Measurements from ENCODE around the gene TMCO4.

Gene TMCO4

GRCh38 chr1:19682901-19683300, 116.8 kb downstream of the TMCO4 start:
- Histone ChIP-seq H3K4me3 (ENCODE audit: low read depth, low read length) (no peak overlapping the region), H3K9me3 (ENCODE audit: control insufficient read depth, insufficient read depth, low read length) (no peaks in the 10 kb centered on the region), H3K27ac (ENCODE audit: low read depth, low read length) (no peak overlapping the region), H3K9ac (ENCODE audit: low read depth, low read length) (no peak overlapping the region), H3K27me3 (ENCODE audit: control insufficient read depth, insufficient read depth, low read length) (no peaks in the 10 kb centered on the region), H3K4me1 (ENCODE audit: control insufficient read depth, insufficient read depth, low read length) (peaks cover 5% of the 10 kb centered on the region; the same call in 1 of the 2 replicates), H3K36me3 (ENCODE audit: control insufficient read depth, insufficient read depth, low read length) (no peaks in the 10 kb centered on the region)

DNA sequence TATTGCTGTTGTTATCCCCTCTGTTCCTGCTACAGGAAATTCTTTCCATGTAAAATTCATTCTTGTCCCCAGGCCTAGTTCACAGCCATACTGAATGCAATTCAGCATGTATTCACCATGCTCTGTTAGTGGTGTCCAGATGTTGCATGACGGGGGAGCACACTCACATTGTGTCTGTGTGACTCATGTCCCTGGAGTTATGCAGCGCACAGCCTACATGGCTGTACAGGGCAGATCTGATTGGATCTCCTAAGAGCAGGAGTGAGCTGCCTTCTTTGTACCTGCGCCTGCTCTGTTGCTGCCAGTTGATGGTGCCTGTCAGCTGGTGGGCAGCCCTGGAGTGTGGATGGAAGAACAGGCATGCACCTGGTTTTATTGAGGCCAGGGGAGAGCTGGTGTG, 117.5 kb downstream of the TMCO4 start:
- H3K9ac ChIP-seq (ENCODE audit: low read depth, low read length), result no peak overlapping the region
- H3K4me3 ChIP-seq (ENCODE audit: low read depth, low read length), result no peak overlapping the region
- H3K9me3 ChIP-seq (ENCODE audit: control insufficient read depth, insufficient read depth, low read length), result no peaks in the 10 kb centered on the region
- H3K27me3 ChIP-seq (ENCODE audit: control insufficient read depth, insufficient read depth, low read length), result no peaks in the 10 kb centered on the region
- H3K36me3 ChIP-seq (ENCODE audit: control insufficient read depth, insufficient read depth, low read length), result no peaks in the 10 kb centered on the region
- H3K27ac ChIP-seq (ENCODE audit: low read depth, low read length), result no peak overlapping the region
- H3K4me1 ChIP-seq (ENCODE audit: control insufficient read depth, insufficient read depth, low read length), result peaks cover 5% of the 10 kb centered on the region; the same call in 1 of the 2 replicates

DNA sequence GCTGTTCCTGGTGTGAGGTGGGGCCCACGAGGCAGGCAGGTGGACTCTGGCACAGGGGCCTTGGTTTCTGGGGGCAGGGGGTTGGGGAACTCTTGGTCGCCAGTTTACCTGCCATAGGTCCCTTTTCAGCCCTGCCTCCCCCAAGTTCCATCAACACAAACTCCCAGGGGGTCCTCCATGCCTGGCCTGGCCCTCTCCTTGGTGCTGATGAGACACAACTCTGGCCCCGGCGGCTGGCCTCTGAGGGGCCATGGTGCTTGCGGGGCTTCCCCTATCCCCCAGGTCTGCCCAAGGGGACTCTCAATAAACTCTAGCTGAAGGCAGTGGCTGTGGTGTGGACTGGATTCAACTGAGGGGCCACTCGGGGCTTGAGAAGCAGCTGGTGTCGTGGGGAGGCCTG, 119.1 kb downstream of the TMCO4 start:
- Histone ChIP-seq H3K4me1 (ENCODE audit: control insufficient read depth, insufficient read depth, low read length) (no peaks in the 10 kb centered on the region), H3K27me3 (ENCODE audit: control insufficient read depth, insufficient read depth, low read length) (peaks cover 3% of the 10 kb centered on the region; the same call in 1 of the 2 replicates), H3K36me3 (ENCODE audit: control insufficient read depth, insufficient read depth, low read length) (no peaks in the 10 kb centered on the region), H3K4me3 (ENCODE audit: low read depth, low read length) (no peak overlapping the region), H3K27ac (ENCODE audit: low read depth, low read length) (no peak overlapping the region), H3K9ac (ENCODE audit: low read depth, low read length) (no peak overlapping the region), H3K9me3 (ENCODE audit: control insufficient read depth, insufficient read depth, low read length) (no peaks in the 10 kb centered on the region)

GRCh38 chr1:19679691-19680090, 120.0 kb downstream of the TMCO4 start:
- Histone ChIP-seq H3K27me3 (ENCODE audit: control insufficient read depth, insufficient read depth, low read length) (peaks cover 12% of the 10 kb centered on the region), H3K9me3 (ENCODE audit: control insufficient read depth, insufficient read depth, low read length) (no peaks in the 10 kb centered on the region), H3K9ac (ENCODE audit: low read depth, low read length) (no peak overlapping the region), H3K27ac (ENCODE audit: low read depth, low read length) (no peak overlapping the region), H3K36me3 (ENCODE audit: control insufficient read depth, insufficient read depth, low read length) (no peaks in the 10 kb centered on the region), H3K4me3 (ENCODE audit: low read depth, low read length) (no peak overlapping the region), H3K4me1 (ENCODE audit: control insufficient read depth, insufficient read depth, low read length) (no peaks in the 10 kb centered on the region)

DNA sequence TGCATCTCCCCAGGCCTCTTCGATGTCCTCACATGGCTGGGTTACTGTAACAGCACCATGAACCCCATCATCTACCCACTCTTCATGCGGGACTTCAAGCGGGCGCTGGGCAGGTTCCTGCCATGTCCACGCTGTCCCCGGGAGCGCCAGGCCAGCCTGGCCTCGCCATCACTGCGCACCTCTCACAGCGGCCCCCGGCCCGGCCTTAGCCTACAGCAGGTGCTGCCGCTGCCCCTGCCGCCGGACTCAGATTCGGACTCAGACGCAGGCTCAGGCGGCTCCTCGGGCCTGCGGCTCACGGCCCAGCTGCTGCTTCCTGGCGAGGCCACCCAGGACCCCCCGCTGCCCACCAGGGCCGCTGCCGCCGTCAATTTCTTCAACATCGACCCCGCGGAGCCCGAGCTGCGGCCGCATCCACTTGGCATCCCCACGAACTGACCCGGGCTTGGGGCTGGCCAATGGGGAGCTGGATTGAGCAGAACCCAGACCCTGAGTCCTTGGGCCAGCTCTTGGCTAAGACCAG, 120.7 kb downstream of the TMCO4 start:
- Histone ChIP-seq H3K27ac (ENCODE audit: low read depth, low read length) (no peak overlapping the region), H3K4me3 (ENCODE audit: low read depth, low read length) (no peak overlapping the region), H3K9me3 (ENCODE audit: control insufficient read depth, insufficient read depth, low read length) (no peaks in the 10 kb centered on the region), H3K9ac (ENCODE audit: low read depth, low read length) (no peak overlapping the region), H3K27me3 (ENCODE audit: control insufficient read depth, insufficient read depth, low read length) (peaks cover 12% of the 10 kb centered on the region), H3K4me1 (ENCODE audit: control insufficient read depth, insufficient read depth, low read length) (no peaks in the 10 kb centered on the region), H3K36me3 (ENCODE audit: control insufficient read depth, insufficient read depth, low read length) (no peaks in the 10 kb centered on the region)

GRCh38 chr1:19678493-19678892, 121.2 kb downstream of the TMCO4 start:
- Histone ChIP-seq H3K27ac (ENCODE audit: low read depth, low read length) (no peak overlapping the region), H3K9ac (ENCODE audit: low read depth, low read length) (no peak overlapping the region), H3K9me3 (ENCODE audit: control insufficient read depth, insufficient read depth, low read length) (no peaks in the 10 kb centered on the region), H3K4me3 (ENCODE audit: low read depth, low read length) (no peak overlapping the region), H3K27me3 (ENCODE audit: control insufficient read depth, insufficient read depth, low read length) (peaks cover 12% of the 10 kb centered on the region), H3K4me1 (ENCODE audit: control insufficient read depth, insufficient read depth, low read length) (no peaks in the 10 kb centered on the region), H3K36me3 (ENCODE audit: control insufficient read depth, insufficient read depth, low read length) (no peaks in the 10 kb centered on the region)

- H3K9me3 ChIP-seq (ENCODE audit: control insufficient read depth, insufficient read depth, low read length), result no peaks in the 10 kb centered on the region
- no peak overlapping the region for H3K27ac ChIP-seq (ENCODE audit: low read depth, low read length)
These were observed 123.2 kb downstream of the TMCO4 start for GRCh38 chr1:19676438-19676922.

DNA sequence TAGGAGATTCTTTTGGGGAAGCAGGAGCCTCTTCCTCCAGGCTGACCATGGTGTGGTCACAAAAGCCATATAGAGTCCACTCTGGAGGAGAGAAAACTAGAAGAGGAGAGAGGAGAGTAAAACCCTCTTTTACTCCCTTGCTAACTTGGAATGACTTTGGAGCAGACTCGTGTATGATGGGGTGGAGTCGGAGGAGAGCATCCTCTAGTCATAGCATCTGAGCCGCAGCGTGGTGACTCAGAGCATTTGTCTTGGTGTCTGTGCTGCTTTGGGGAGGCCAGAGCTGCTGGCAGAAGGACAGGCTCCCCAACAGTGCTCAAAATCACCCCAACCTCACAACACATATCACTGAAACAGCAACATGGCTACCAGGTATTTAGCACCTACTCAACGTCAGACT, 123.9 kb downstream of the TMCO4 start:
- H3K27ac ChIP-seq (ENCODE audit: low read depth, low read length), result no peak overlapping the region
- H3K27me3 ChIP-seq (ENCODE audit: control insufficient read depth, insufficient read depth, low read length), result peaks cover 12% of the 10 kb centered on the region
- no peak overlapping the region for H3K9ac ChIP-seq (ENCODE audit: low read depth, low read length)
- no peaks in the 10 kb centered on the region for H3K36me3 ChIP-seq (ENCODE audit: control insufficient read depth, insufficient read depth, low read length)
- H3K4me1 ChIP-seq (ENCODE audit: control insufficient read depth, insufficient read depth, low read length), result no peaks in the 10 kb centered on the region
- H3K4me3 ChIP-seq (ENCODE audit: low read depth, low read length), result no peak overlapping the region
- no peaks in the 10 kb centered on the region for H3K9me3 ChIP-seq (ENCODE audit: control insufficient read depth, insufficient read depth, low read length)

More at GRCh38 chr1:19676438-19676922, 123.2 kb downstream of the TMCO4 start:
- no peak overlapping the region for H3K4me3 ChIP-seq (ENCODE audit: low read depth, low read length)
- no peaks in the 10 kb centered on the region for H3K36me3 ChIP-seq (ENCODE audit: control insufficient read depth, insufficient read depth, low read length)
- H3K4me1 ChIP-seq (ENCODE audit: control insufficient read depth, insufficient read depth, low read length), result no peaks in the 10 kb centered on the region
- peaks cover 12% of the 10 kb centered on the region for H3K27me3 ChIP-seq (ENCODE audit: control insufficient read depth, insufficient read depth, low read length)
- no peak overlapping the region for H3K9ac ChIP-seq (ENCODE audit: low read depth, low read length)

- no peaks in the 10 kb centered on the region for H3K4me1 ChIP-seq (ENCODE audit: control insufficient read depth, insufficient read depth, low read length)
- H3K27ac ChIP-seq (ENCODE audit: low read depth, low read length), result no peak overlapping the region
- H3K4me3 ChIP-seq (ENCODE audit: low read depth, low read length), result no peak overlapping the region
- H3K9ac ChIP-seq (ENCODE audit: low read depth, low read length), result no peak overlapping the region
- no peaks in the 10 kb centered on the region for H3K9me3 ChIP-seq (ENCODE audit: control insufficient read depth, insufficient read depth, low read length)
- H3K36me3 ChIP-seq (ENCODE audit: control insufficient read depth, insufficient read depth, low read length), result no peaks in the 10 kb centered on the region
- H3K27me3 ChIP-seq (ENCODE audit: control insufficient read depth, insufficient read depth, low read length), result peaks cover 27% of the 10 kb centered on the region
These were observed 127.5 kb downstream of the TMCO4 start for GRCh38 chr1:19672237-19672636.

DNA sequence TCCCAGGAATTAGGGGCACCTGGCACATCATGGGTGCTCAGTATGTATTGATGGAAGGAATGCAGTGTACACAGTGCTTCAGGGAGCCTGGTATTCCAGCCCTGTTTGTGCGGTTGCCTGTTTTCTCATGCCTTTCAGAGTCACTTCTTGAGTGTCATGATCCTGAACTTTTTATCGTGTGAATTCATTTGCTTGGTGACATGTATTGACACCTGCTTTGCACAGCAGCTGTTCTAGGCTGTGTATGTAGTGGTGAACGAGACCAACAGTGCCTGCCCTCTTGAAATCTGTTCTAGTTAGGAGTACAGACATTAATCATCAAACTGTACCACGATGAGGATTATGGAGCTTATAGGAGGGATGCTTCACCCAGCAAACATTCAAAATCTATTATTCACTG, 128.9 kb downstream of the TMCO4 start:
- no peak overlapping the region for H3K4me3 ChIP-seq (ENCODE audit: low read depth, low read length)
- H3K4me1 ChIP-seq (ENCODE audit: control insufficient read depth, insufficient read depth, low read length), result no peaks in the 10 kb centered on the region
- no peak overlapping the region for H3K27ac ChIP-seq (ENCODE audit: low read depth, low read length)
- H3K9me3 ChIP-seq (ENCODE audit: control insufficient read depth, insufficient read depth, low read length), result no peaks in the 10 kb centered on the region
- H3K27me3 ChIP-seq (ENCODE audit: control insufficient read depth, insufficient read depth, low read length), result peaks cover 40% of the 10 kb centered on the region
- H3K9ac ChIP-seq (ENCODE audit: low read depth, low read length), result no peak overlapping the region
- H3K36me3 ChIP-seq (ENCODE audit: control insufficient read depth, insufficient read depth, low read length), result no peaks in the 10 kb centered on the region

DNA sequence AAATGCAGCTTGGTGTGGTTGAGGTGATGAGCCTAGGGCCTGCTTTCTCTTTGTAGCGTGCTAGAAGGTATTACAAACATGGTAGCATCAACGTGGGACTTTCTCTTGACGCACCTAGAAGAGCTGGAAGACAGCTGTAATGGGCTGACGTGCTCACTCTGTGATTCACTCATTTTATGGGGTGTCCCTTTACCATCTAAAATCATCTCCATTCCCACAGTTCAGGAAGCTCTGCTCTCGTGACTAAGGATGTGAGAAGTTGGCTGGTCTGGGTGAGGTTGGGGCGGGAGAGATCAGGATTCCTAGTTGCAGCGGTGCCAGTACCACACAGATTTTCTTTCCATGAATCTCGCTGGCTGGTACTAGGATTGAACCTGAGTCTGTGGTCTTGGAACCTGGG, 130.8 kb downstream of the TMCO4 start:
- no peak overlapping the region for H3K27ac ChIP-seq (ENCODE audit: low read depth, low read length)
- H3K4me1 ChIP-seq (ENCODE audit: control insufficient read depth, insufficient read depth, low read length), result no peaks in the 10 kb centered on the region
- no peaks in the 10 kb centered on the region for H3K9me3 ChIP-seq (ENCODE audit: control insufficient read depth, insufficient read depth, low read length)
- no peak overlapping the region for H3K9ac ChIP-seq (ENCODE audit: low read depth, low read length)
- H3K27me3 ChIP-seq (ENCODE audit: control insufficient read depth, insufficient read depth, low read length), result peaks cover 48% of the 10 kb centered on the region
- H3K4me3 ChIP-seq (ENCODE audit: low read depth, low read length), result no peak overlapping the region
- no peaks in the 10 kb centered on the region for H3K36me3 ChIP-seq (ENCODE audit: control insufficient read depth, insufficient read depth, low read length)
